ENCODE data around the gene NOX5. TPM values are rescaled to one million over a fixed set of nuclear protein-coding genes. Genes with fewer than 3 reads are reported as not detected.

The NOX5 gene
- total RNA-seq, 2 donors from 2014 or later, result not detected

- no peaks in the 10 kb centered on the region for H3K4me1 Mint-ChIP-seq
- ATAC-seq (no peak), DNase-seq (no peak)
- no peak overlapping the region for H3K4me3 Mint-ChIP-seq
- H3K27me3 Mint-ChIP-seq, result peaks cover 48% of the 10 kb centered on the region
- no peak overlapping the region for H3K27ac Mint-ChIP-seq
- H3K36me3 Mint-ChIP-seq (ENCODE audit: low read depth), result peaks cover 2% of the 10 kb centered on the region
- no peaks in the 10 kb centered on the region for H3K9me3 ChIP-seq (ENCODE audit: control insufficient read depth, low read length, poor library complexity, severe bottlenecking)
These were observed 20.9 kb downstream of the NOX5 start for GRCh38 chr15:69035205-69035917.

- no peak overlapping the region for H3K27ac Mint-ChIP-seq
- DNase-seq (no peak), ATAC-seq (no peak)
- no peak overlapping the region for H3K4me3 Mint-ChIP-seq
- H3K9me3 ChIP-seq (ENCODE audit: control insufficient read depth, low read length, poor library complexity, severe bottlenecking), result no peaks in the 10 kb centered on the region
- no peaks in the 10 kb centered on the region for H3K4me1 Mint-ChIP-seq
- H3K36me3 Mint-ChIP-seq (ENCODE audit: low read depth), result peaks cover 2% of the 10 kb centered on the region
- H3K27me3 Mint-ChIP-seq, result peaks cover 48% of the 10 kb centered on the region
These were observed 21.4 kb downstream of the NOX5 start for GRCh38 chr15:69035918-69036258.

- no peak for ATAC-seq
- no peaks in the 10 kb centered on the region for H3K9me3 ChIP-seq (ENCODE audit: control insufficient read depth, low read length, poor library complexity, severe bottlenecking)
- H3K4me1 Mint-ChIP-seq, result no peaks in the 10 kb centered on the region
- no peak overlapping the region for H3K27ac Mint-ChIP-seq
- peaks cover 48% of the 10 kb centered on the region for H3K27me3 Mint-ChIP-seq
- peaks cover 2% of the 10 kb centered on the region for H3K36me3 Mint-ChIP-seq (ENCODE audit: low read depth)
- H3K4me3 Mint-ChIP-seq, result no peak overlapping the region
- no peak for DNase-seq
These were observed 22.3 kb downstream of the NOX5 start for GRCh38 chr15:69036826-69037225.

- H3K27me3 Mint-ChIP-seq, result peaks cover 48% of the 10 kb centered on the region
- no peak overlapping the region for H3K27ac Mint-ChIP-seq
- peaks cover 2% of the 10 kb centered on the region for H3K36me3 Mint-ChIP-seq (ENCODE audit: low read depth)
- H3K4me3 Mint-ChIP-seq, result no peak overlapping the region
- H3K4me1 Mint-ChIP-seq, result no peaks in the 10 kb centered on the region
- no peak for DNase-seq
- no peaks in the 10 kb centered on the region for H3K9me3 ChIP-seq (ENCODE audit: control insufficient read depth, low read length, poor library complexity, severe bottlenecking)
- ATAC-seq, result no peak
These were observed 23.0 kb downstream of the NOX5 start for GRCh38 chr15:69037482-69037881.

- DNase-seq, result no peak
- H3K27ac Mint-ChIP-seq, result no peak overlapping the region
- ATAC-seq, result no peak
- H3K4me1 Mint-ChIP-seq, result no peaks in the 10 kb centered on the region
- H3K36me3 Mint-ChIP-seq (ENCODE audit: low read depth), result peaks cover 2% of the 10 kb centered on the region
- H3K27me3 Mint-ChIP-seq, result peaks cover 48% of the 10 kb centered on the region
- H3K9me3 ChIP-seq (ENCODE audit: control insufficient read depth, low read length, poor library complexity, severe bottlenecking), result no peaks in the 10 kb centered on the region
- H3K4me3 Mint-ChIP-seq, result no peak overlapping the region
These were observed 23.5 kb downstream of the NOX5 start for GRCh38 chr15:69037977-69038376.

GRCh38 chr15:69038508-69038907, 24.0 kb downstream of the NOX5 start:
- H3K27ac Mint-ChIP-seq, result no peak overlapping the region
- ATAC-seq (no peak), DNase-seq (no peak)
- H3K4me1 Mint-ChIP-seq, result no peaks in the 10 kb centered on the region
- no peak overlapping the region for H3K4me3 Mint-ChIP-seq
- no peaks in the 10 kb centered on the region for H3K9me3 ChIP-seq (ENCODE audit: control insufficient read depth, low read length, poor library complexity, severe bottlenecking)
- H3K36me3 Mint-ChIP-seq (ENCODE audit: low read depth), result peaks cover 2% of the 10 kb centered on the region
- H3K27me3 Mint-ChIP-seq, result peaks cover 48% of the 10 kb centered on the region

GRCh38 chr15:69039516-69040225, 25.2 kb downstream of the NOX5 start:
- no peak for DNase-seq
- no peaks in the 10 kb centered on the region for H3K4me1 Mint-ChIP-seq
- H3K27me3 Mint-ChIP-seq, result peaks cover 41% of the 10 kb centered on the region
- no peak for ATAC-seq
- H3K27ac Mint-ChIP-seq, result no peak overlapping the region
- H3K9me3 ChIP-seq (ENCODE audit: control insufficient read depth, low read length, poor library complexity, severe bottlenecking), result no peaks in the 10 kb centered on the region
- H3K36me3 Mint-ChIP-seq (ENCODE audit: low read depth), result peaks cover 2% of the 10 kb centered on the region
- H3K4me3 Mint-ChIP-seq, result no peak overlapping the region

GRCh38 chr15:69042531-69042930, 28.0 kb downstream of the NOX5 start:
- H3K27me3 Mint-ChIP-seq, result peaks cover 30% of the 10 kb centered on the region
- H3K9me3 ChIP-seq (ENCODE audit: control insufficient read depth, low read length, poor library complexity, severe bottlenecking), result no peaks in the 10 kb centered on the region
- H3K4me3 Mint-ChIP-seq, result no peak overlapping the region
- H3K27ac Mint-ChIP-seq, result no peak overlapping the region
- ATAC-seq (no peak), DNase-seq (no peak)
- peaks cover 2% of the 10 kb centered on the region for H3K36me3 Mint-ChIP-seq (ENCODE audit: low read depth)
- H3K4me1 Mint-ChIP-seq, result no peaks in the 10 kb centered on the region

GRCh38 chr15:69045802-69046201, 31.3 kb downstream of the NOX5 start:
- H3K27ac Mint-ChIP-seq, result no peak overlapping the region
- DNase-seq (no peak), ATAC-seq (no peak)
- H3K4me1 Mint-ChIP-seq, result no peaks in the 10 kb centered on the region
- no peak overlapping the region for H3K4me3 Mint-ChIP-seq
- H3K9me3 ChIP-seq (ENCODE audit: control insufficient read depth, low read length, poor library complexity, severe bottlenecking), result no peaks in the 10 kb centered on the region
- no peaks in the 10 kb centered on the region for H3K36me3 Mint-ChIP-seq (ENCODE audit: low read depth)
- H3K27me3 Mint-ChIP-seq, result peaks cover 17% of the 10 kb centered on the region

- H3K36me3 Mint-ChIP-seq (ENCODE audit: low read depth), result peaks cover 2% of the 10 kb centered on the region
- no peak for ATAC-seq
- peaks cover 23% of the 10 kb centered on the region for H3K27me3 Mint-ChIP-seq
- no peak for DNase-seq
- no peak overlapping the region for H3K4me3 Mint-ChIP-seq
- H3K9me3 ChIP-seq (ENCODE audit: control insufficient read depth, low read length, poor library complexity, severe bottlenecking), result no peaks in the 10 kb centered on the region
- H3K27ac Mint-ChIP-seq, result no peak overlapping the region
- no peaks in the 10 kb centered on the region for H3K4me1 Mint-ChIP-seq
These were observed 32.3 kb downstream of the NOX5 start for GRCh38 chr15:69046781-69047180.

GRCh38 chr15:69049976-69050375, 35.5 kb downstream of the NOX5 start:
- DNase-seq (no peak), ATAC-seq (no peak)
- Mint-ChIP-seq H3K27ac (no peak overlapping the region), H3K4me1 (peaks cover 3% of the 10 kb centered on the region), H3K4me3 (no peak overlapping the region), H3K27me3 (peaks cover 36% of the 10 kb centered on the region), H3K36me3 (ENCODE audit: low read depth) (peaks cover 7% of the 10 kb centered on the region)
- no peaks in the 10 kb centered on the region for H3K9me3 ChIP-seq (ENCODE audit: control insufficient read depth, low read length, poor library complexity, severe bottlenecking)

GRCh38 chr15:69055251-69055650, 40.8 kb downstream of the NOX5 start:
- DNase-seq (no peak), ATAC-seq (no peak)
- Mint-ChIP-seq H3K27ac (no peak overlapping the region), H3K4me1 (peaks cover 9% of the 10 kb centered on the region), H3K27me3 (peaks cover 36% of the 10 kb centered on the region), H3K36me3 (ENCODE audit: low read depth) (peaks cover 7% of the 10 kb centered on the region), H3K4me3 (no peak overlapping the region)
- no peaks in the 10 kb centered on the region for H3K9me3 ChIP-seq (ENCODE audit: control insufficient read depth, low read length, poor library complexity, severe bottlenecking)

- Mint-ChIP-seq H3K27ac (no peak overlapping the region), H3K27me3 (peaks cover 27% of the 10 kb centered on the region), H3K36me3 (ENCODE audit: low read depth) (peaks cover 5% of the 10 kb centered on the region), H3K4me1 (peaks cover 12% of the 10 kb centered on the region), H3K4me3 (no peak overlapping the region)
- H3K9me3 ChIP-seq (ENCODE audit: control insufficient read depth, low read length, poor library complexity, severe bottlenecking), result no peaks in the 10 kb centered on the region
- DNase-seq (no peak), ATAC-seq (no peak)
These were observed 41.9 kb downstream of the NOX5 start for GRCh38 chr15:69056365-69056764.

Measured in T-helper 17 cell (primary cell).